K562 (cell line): ENCODE measurements around the gene SAE1. TPM values are rescaled to one million over a fixed set of nuclear protein-coding genes. Genes with fewer than 3 reads are reported as not detected.

ENCODE experiments used
- ARID1B ChIP-seq: fragments of 450-650 bp; IDR thresholded peaks from 2 replicates; pipeline ENCODE4 v1.6.1; 2016; ENCODE audit warnings: antibody characterized with exemption, mild to moderate bottlenecking, inconsistent platforms
- CBX3 ChIP-seq, 2 experiments: IDR thresholded peaks; 1 replicate in 1 of 2; 2 replicates in 1 of 2; pipeline ENCODE4 v1.6.1; 2012; ENCODE audit warnings: inconsistent platforms in 2 of 2, low read length in 2 of 2, borderline replicate concordance in 1 of 2, control low read depth in 1 of 2
- CREB1 ChIP-seq, 2 experiments: sonication (generic) in 1 of 2; formaldehyde crosslinking in 1 of 2; IDR thresholded peaks; 2 replicates each; pipeline versions ENCODE4 v1.6.1 to v1.8.0; 2012 to 2022; ENCODE audit warnings: inconsistent platforms in 1 of 2, mild to moderate bottlenecking in 1 of 2, missing genetic modification reagents in 1 of 2, moderate library complexity in 1 of 2
- CREBBP ChIP-seq: IDR thresholded peaks from one replicate; pipeline ENCODE4 v1.6.1; 2012; ENCODE audit warnings: low read depth, mild to moderate bottlenecking, control low read depth, inconsistent platforms, low read length
- ELF4 ChIP-seq: fragments of 450-650 bp; formaldehyde crosslinking; IDR thresholded peaks from 2 replicates; pipeline ENCODE4 v1.4.0; 2022; ENCODE audit warnings: missing genetic modification characterization
- FOSL1 ChIP-seq: fragments of 200-800 bp; sonication (Bioruptor generic); conservative IDR thresholded peaks from 2 replicates; pipeline ENCODE4 v1.6.1; 2016; ENCODE audit warnings: missing genetic modification characterization, missing compliant biosample characterization
- GTF2A2 ChIP-seq: IDR thresholded peaks from 2 replicates; pipeline ENCODE4 v1.6.1; 2016; ENCODE audit warnings: mild to moderate bottlenecking, missing genetic modification characterization, missing compliant biosample characterization
- MGA ChIP-seq: fragments of 450-650 bp; IDR thresholded peaks from 2 replicates; pipeline ENCODE4 v1.6.1; 2016; ENCODE audit warnings: mild to moderate bottlenecking, moderate library complexity
- NR3C1 ChIP-seq: sonication (generic); formaldehyde crosslinking; IDR thresholded peaks from 2 replicates; pipeline ENCODE4 v1.8.1; 2022; ENCODE audit warnings: missing genetic modification reagents
- OTX1 ChIP-seq: fragments of 450-650 bp; formaldehyde crosslinking; IDR thresholded peaks from 2 replicates; pipeline ENCODE4 v1.4.0; 2022; ENCODE audit warnings: mild to moderate bottlenecking
- SIX5 ChIP-seq, 2 experiments: IDR thresholded peaks; 2 replicates each; pipeline ENCODE4 v1.6.1; 2011; ENCODE audit warnings: low read length in 2 of 2, borderline replicate concordance in 1 of 2, low read depth in 1 of 2, mild to moderate bottlenecking in 1 of 2, moderate library complexity in 1 of 2; ENCODE audit not compliant: insufficient read depth in 1 of 2
- SUPT5H ChIP-seq: fragments of 450-650 bp; IDR thresholded peaks from 2 replicates; pipeline ENCODE4 v1.6.1; 2016
- TEAD1 ChIP-seq, 2 experiments: fragments of 450-650 bp in 1 of 2; sonication (generic) in 1 of 2; formaldehyde crosslinking; IDR thresholded peaks; 2 replicates each; pipeline versions ENCODE4 v1.4.0 to v1.8.0; 2020 to 2022; ENCODE audit warnings: mild to moderate bottlenecking in 2 of 2, missing genetic modification reagents in 1 of 2
- U2AF1 ChIP-seq: fragments of 200-400 bp; formaldehyde crosslinking; optimal IDR thresholded peaks from 2 replicates; pipeline ENCODE3; 2017; ENCODE audit warnings: mild to moderate bottlenecking, low read depth, low read length, moderate library complexity
- ZNF263 ChIP-seq: sonication (generic); formaldehyde crosslinking; IDR thresholded peaks from 2 replicates; pipeline ENCODE4 v1.8.0; 2022; ENCODE audit warnings: mild to moderate bottlenecking, missing genetic modification reagents, borderline replicate concordance
- ZNF431 ChIP-seq: sonication (generic); formaldehyde crosslinking; IDR thresholded peaks from 2 replicates; pipeline ENCODE4 v1.8.0; 2022; ENCODE audit warnings: mild to moderate bottlenecking, missing genetic modification reagents
- polyA plus RNA-seq, 8 experiments: library from polyadenylated mRNA; depleted of rRNA in 4 of 8; stranded (reverse) in 5 of 8; unstranded in 3 of 8; fragments of >200 nt; fragmentation: Nextera tagmentation in 2 of 8; fragmentation: Illumina TruSeq in 1 of 8; extraction: Ambion mirVana in 2 of 8; extraction: Trizol in 1 of 8; gene quantifications; 2 replicates each; pipeline versions ENCODE4 v1.2.1 to v1.2.3, GENCODE V29; 2011 to 2014; ENCODE audit warnings: inconsistent platforms in 1 of 8, missing spikeins in 1 of 8
- total RNA-seq, 7 experiments: library from RNA; depleted of rRNA in 6 of 7; stranded (reverse); fragments of >200 nt in 6 of 7; fragmentation: Illumina TruSeq in 2 of 7; extraction: Trizol in 2 of 7; gene quantifications; 2 replicates each; pipeline versions ENCODE4 v1.2.1 to v1.2.3, GENCODE V29; 2011 to 2021; ENCODE audit warnings: low replicate concordance in 1 of 7

The SAE1 gene
- total and polyA plus RNA-seq, 9 of the 15 experiments (the other 6 are each of a cell fraction or from before 2014, with no cell fraction given) = 82.8 to 299 (median 217) TPM

GRCh38 chr19:47228937-47229675 lies 98.5 kb downstream of the SAE1 start (continued):
- TF ChIP-seq FOSL1 (tag) (no peak), CREB1 (IDR thresholded peaks at IDR 0.05) (no peak), CREB1 (CRISPR knock-in tag; IDR thresholded peaks at IDR 0.05) (no peak), U2AF1 (no peak), SIX5 (IDR thresholded peaks at IDR 0.05; ENCODE audit: borderline replicate concordance in 1 of 2, insufficient read depth in 1 of 2, low read depth in 1 of 2, low read length in 2 of 2) (no peak), ZNF431 (no peak), ZNF263 (CRISPR knock-in tag) (no peak), ARID1B (peak; percentile 77; the same call in 1 of the 2 replicates), ELF4 (CRISPR knock-in tag) (peak; percentile 86), MGA (0 out of 2 replicates have a peak, but pooled peaks have one; percentile 11), CBX3 (IDR thresholded peaks at IDR 0.05; ENCODE audit: borderline replicate concordance in 1 of 2, low read length in 2 of 2) (peak in 1 of 2 experiments; percentile 61; a peak in 1 of 3 replicates), NR3C1 (no peak), CREBBP (no peak), SUPT5H (peak; percentile 46; the same call in 1 of the 2 replicates), OTX1 (CRISPR knock-in tag) (peak; percentile 64), TEAD1 (CRISPR knock-in tag; IDR thresholded peaks at IDR 0.05) (0 out of 4 replicates have a peak, but pooled peaks of 1 of the 2 experiments have one; percentile 13), GTF2A2 (tag) (no peak)
